ENCODE results near the gene PHACTR3. TPM values are rescaled to one million over a fixed set of nuclear protein-coding genes. Genes with fewer than 3 reads are reported as not detected.

The PHACTR3 gene
- total RNA-seq, 2 donors from 2014 or later: 0.52 TPM; not detected in 1

DNA sequence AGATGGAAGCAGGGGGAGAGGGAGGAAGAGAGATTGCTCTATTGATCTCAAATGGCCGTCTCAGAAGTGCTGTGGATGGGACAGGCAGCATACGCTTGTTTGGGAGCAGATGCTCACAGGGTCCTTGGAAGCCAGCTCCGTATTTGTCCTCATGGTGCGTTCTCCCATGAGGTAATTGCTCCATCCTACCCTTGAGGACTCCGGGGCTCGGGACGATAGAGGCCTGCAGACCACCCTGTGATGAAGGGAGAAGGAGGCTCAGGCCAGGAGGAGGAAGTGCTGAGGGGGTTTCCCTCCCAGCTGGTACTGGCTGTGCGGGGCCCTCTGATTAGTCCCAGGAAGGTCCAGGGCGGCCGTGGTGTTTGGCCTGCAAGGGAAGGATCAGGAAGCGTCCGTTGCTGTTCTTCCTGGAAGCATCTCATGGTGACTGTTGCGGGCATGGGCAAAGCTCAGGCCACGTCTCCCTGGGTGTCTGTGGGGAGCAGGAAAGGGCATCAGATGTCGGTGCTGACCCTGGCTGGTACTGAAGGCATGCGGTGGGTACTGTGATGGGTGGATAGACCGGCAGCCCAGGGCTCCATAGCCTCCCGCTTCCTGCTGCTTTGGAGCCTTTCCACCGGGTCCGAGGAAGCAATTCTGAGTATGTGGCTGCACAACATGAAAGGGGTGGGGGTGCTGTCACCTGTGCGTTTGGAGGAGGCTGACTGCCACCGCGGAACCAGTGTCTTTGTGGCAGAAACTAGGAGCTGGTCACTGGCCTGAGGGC is 170.8 kb downstream of the PHACTR3 start:
- H3K27me3 Mint-ChIP-seq: peaks cover 58% of the 10 kb centered on the region
- no peak overlapping the region for H3K4me3 Mint-ChIP-seq
- peaks cover 4% of the 10 kb centered on the region for H3K4me1 Mint-ChIP-seq
- H3K9me3 ChIP-seq (ENCODE audit: control insufficient read depth, low read length, poor library complexity, severe bottlenecking): no peaks in the 10 kb centered on the region
- H3K27ac Mint-ChIP-seq: no peak overlapping the region
- DNase-seq: no peak
- no peaks in the 10 kb centered on the region for H3K36me3 Mint-ChIP-seq (ENCODE audit: low read depth)
- ATAC-seq: no peak

- ATAC-seq (no peak), DNase-seq (no peak)
- Mint-ChIP-seq H3K27ac (no peak overlapping the region), H3K4me3 (no peak overlapping the region), H3K27me3 (peaks cover 58% of the 10 kb centered on the region), H3K4me1 (peaks cover 4% of the 10 kb centered on the region), H3K36me3 (ENCODE audit: low read depth) (no peaks in the 10 kb centered on the region)
- no peaks in the 10 kb centered on the region for H3K9me3 ChIP-seq (ENCODE audit: control insufficient read depth, low read length, poor library complexity, severe bottlenecking)
Measured at GRCh38 chr20:59775687-59776055, 171.3 kb downstream of the PHACTR3 start.

DNA sequence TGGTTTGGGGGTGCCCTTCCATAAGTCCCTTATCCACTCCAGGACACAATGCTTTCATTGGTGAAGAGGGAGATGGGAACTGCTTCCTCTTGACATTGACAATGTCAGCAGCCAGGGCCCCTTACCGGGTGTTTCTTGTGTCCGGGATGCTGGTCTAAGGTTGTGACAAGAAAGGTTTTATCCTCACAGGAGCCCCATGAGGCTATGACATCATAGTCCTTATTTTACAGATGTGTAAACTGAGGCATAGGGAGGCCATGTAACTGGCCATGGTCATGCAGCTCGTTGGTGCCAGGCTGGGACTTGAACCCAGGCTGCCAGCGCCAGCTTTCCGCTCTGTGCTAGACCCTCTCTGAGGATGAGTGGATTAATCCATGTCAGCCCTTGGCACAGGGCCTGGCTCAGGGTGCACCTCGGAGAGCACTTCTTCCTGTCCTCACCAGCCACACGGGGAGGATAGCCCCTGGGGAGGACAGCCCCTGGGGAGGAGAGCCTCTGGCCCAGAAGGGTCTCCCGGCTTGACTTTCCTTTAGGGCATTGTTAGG is 171.8 kb downstream of the PHACTR3 start:
- Mint-ChIP-seq H3K4me1 (peaks cover 4% of the 10 kb centered on the region), H3K27me3 (peaks cover 58% of the 10 kb centered on the region), H3K27ac (no peak overlapping the region), H3K4me3 (no peak overlapping the region), H3K36me3 (ENCODE audit: low read depth) (no peaks in the 10 kb centered on the region)
- no peak for ATAC-seq
- H3K9me3 ChIP-seq (ENCODE audit: control insufficient read depth, low read length, poor library complexity, severe bottlenecking): no peaks in the 10 kb centered on the region
- DNase-seq: no peak

DNA sequence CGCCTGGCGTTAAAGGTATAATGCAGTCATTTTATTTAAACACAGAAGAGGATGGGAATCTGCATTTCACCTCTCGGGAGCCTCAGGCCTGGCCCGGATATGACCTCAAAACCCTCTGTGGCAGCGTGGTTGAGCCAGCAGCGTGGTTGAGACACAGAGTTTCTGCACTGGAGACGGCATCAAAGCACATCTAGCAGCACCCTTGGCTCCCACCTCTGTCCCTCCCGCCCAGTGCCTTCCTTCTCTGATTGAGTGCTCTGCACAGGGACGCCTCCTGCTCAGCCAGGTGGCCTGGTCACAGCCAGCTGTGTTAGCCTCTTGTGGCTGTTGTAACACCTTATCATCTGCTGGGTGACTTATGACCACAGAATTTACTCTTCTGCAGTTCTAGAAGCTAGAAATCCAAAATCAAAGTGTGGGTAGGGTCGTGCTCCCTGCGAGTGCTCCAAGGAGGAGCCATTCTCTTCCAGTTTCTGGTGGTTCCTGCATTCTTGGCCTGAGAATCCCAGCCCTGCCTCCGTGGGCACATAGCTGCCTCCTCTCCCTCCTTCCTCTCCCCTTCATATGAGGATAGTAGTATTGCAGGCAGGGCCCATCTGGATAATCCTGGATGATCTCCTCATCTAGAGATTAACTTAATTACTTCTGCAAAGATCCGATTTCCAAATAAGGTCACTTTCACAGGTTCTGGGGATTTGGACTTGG is 172.4 kb downstream of the PHACTR3 start:
- no peaks in the 10 kb centered on the region for H3K9me3 ChIP-seq (ENCODE audit: control insufficient read depth, low read length, poor library complexity, severe bottlenecking)
- no peak overlapping the region for H3K4me3 Mint-ChIP-seq
- H3K4me1 Mint-ChIP-seq: peaks cover 4% of the 10 kb centered on the region
- DNase-seq (no peak), ATAC-seq (no peak)
- H3K36me3 Mint-ChIP-seq (ENCODE audit: low read depth): no peaks in the 10 kb centered on the region
- H3K27me3 Mint-ChIP-seq: peaks cover 57% of the 10 kb centered on the region
- no peak overlapping the region for H3K27ac Mint-ChIP-seq

DNA sequence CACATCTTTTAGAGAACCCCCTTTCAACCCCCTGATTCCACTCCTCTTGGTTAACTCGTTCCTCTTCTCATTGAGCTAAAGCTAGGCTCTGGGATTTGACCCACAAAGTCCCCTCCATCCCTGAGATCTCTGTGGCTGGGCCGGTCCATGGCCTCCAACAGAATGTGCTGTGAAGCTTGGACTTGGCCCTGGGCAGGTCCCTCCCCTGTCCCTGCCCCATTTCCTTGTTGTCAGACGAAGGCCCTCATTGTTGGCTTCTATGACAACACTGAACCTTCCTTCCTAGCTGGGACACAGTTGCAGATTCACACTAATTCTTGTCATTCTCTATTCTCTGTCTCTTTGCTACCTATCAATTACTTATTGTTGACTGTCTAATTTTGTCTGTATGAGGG is 173.0 kb downstream of the PHACTR3 start:
- no peak overlapping the region for H3K27ac Mint-ChIP-seq
- no peaks in the 10 kb centered on the region for H3K9me3 ChIP-seq (ENCODE audit: control insufficient read depth, low read length, poor library complexity, severe bottlenecking)
- ATAC-seq: no peak
- no peak overlapping the region for H3K4me3 Mint-ChIP-seq
- peaks cover 51% of the 10 kb centered on the region for H3K27me3 Mint-ChIP-seq
- no peak for DNase-seq
- H3K36me3 Mint-ChIP-seq (ENCODE audit: low read depth): no peaks in the 10 kb centered on the region
- peaks cover 4% of the 10 kb centered on the region for H3K4me1 Mint-ChIP-seq

DNA sequence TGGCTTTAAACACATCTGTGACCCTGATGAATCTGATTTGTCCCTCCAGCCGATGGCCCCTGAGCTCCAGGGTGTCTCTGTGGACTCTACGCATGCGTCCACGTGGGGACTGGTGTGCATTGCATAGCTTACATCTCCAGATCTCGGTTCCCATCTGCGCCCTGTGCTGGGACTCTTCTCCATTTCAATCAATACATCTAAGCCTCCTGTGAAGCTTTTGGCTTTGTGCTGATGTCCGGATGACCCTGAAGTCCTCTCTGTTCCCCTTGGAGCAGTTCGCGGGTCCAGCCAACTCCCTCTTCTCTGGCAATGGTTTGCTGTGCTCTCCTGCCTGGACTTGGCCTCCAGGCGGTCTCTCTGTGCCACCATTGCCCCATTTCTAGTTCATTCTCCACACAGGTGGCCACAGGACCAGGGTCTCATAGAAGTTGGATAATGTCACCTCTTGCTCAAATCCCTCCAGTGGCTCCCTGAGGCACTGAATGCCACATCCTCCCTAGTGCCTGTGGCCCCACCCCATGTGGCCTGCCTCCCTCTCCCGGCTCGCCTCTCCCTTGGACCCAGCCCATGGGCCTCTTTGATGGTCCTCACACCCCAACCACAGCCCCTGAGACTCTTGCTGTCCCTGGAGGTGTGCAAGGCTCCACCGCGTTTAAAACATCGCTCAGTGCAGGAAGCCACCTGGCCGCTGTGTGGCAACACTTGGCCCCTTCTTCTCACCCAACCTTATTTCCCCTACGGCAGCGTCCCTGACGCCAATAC is 173.7 kb downstream of the PHACTR3 start:
- H3K36me3 Mint-ChIP-seq (ENCODE audit: low read depth): no peaks in the 10 kb centered on the region

DNA sequence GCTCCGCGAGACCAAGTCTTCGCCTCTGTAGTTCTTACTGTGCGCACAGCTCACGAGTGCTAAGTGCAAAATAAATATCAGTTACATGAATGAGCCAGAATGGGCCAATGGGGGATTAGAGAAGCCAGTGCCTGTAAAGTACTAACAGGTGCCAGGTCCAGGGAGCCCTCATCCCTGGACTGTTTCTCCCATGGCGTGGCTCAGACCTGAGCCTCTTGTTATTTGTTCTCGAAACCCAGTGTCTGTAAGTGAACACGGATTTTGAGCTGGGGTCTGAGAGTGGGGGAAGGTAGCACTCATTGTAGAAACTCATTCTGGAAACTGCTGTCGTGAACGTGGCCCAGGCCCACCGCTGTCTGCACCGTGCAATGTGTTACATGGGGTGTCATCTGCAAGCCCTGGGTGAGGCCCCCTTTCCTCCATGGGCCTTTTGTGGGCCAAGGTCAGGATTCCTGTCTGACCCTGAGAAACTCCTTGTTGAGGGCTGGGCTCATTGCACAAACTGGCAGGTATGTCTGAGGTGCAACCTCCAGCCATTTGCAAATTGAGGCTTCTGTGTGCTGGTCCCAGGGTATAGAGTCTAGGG is 174.4 kb downstream of the PHACTR3 start:
- H3K27me3 Mint-ChIP-seq: peaks cover 42% of the 10 kb centered on the region
- no peak overlapping the region for H3K4me3 Mint-ChIP-seq

More for the DNA sequence above, 173.7 kb downstream of the PHACTR3 start:
- Mint-ChIP-seq H3K27ac (no peak overlapping the region), H3K4me3 (no peak overlapping the region), H3K27me3 (peaks cover 47% of the 10 kb centered on the region), H3K4me1 (peaks cover 4% of the 10 kb centered on the region)
- DNase-seq (no peak), ATAC-seq (no peak)
- no peaks in the 10 kb centered on the region for H3K9me3 ChIP-seq (ENCODE audit: control insufficient read depth, low read length, poor library complexity, severe bottlenecking)

GRCh38 chr20:59779656-59780380 is 175.5 kb downstream of the PHACTR3 start:
- H3K27ac Mint-ChIP-seq: no peak overlapping the region
- ATAC-seq: no peak
- H3K27me3 Mint-ChIP-seq: peaks cover 32% of the 10 kb centered on the region
- no peaks in the 10 kb centered on the region for H3K9me3 ChIP-seq (ENCODE audit: control insufficient read depth, low read length, poor library complexity, severe bottlenecking)
- H3K36me3 Mint-ChIP-seq (ENCODE audit: low read depth): no peaks in the 10 kb centered on the region
- DNase-seq: no peak
- no peaks in the 10 kb centered on the region for H3K4me1 Mint-ChIP-seq
- no peak overlapping the region for H3K4me3 Mint-ChIP-seq

More for the DNA sequence above, 174.4 kb downstream of the PHACTR3 start:
- H3K9me3 ChIP-seq (ENCODE audit: control insufficient read depth, low read length, poor library complexity, severe bottlenecking): no peaks in the 10 kb centered on the region
- H3K4me1 Mint-ChIP-seq: peaks cover 4% of the 10 kb centered on the region
- H3K36me3 Mint-ChIP-seq (ENCODE audit: low read depth): no peaks in the 10 kb centered on the region
- DNase-seq: no peak
- no peak for ATAC-seq
- no peak overlapping the region for H3K27ac Mint-ChIP-seq

- H3K4me3 Mint-ChIP-seq: no peak overlapping the region
- H3K4me1 Mint-ChIP-seq: no peaks in the 10 kb centered on the region
- ATAC-seq: no peak
- no peaks in the 10 kb centered on the region for H3K9me3 ChIP-seq (ENCODE audit: control insufficient read depth, low read length, poor library complexity, severe bottlenecking)
- no peak overlapping the region for H3K27ac Mint-ChIP-seq
- H3K27me3 Mint-ChIP-seq: peaks cover 28% of the 10 kb centered on the region
- H3K36me3 Mint-ChIP-seq (ENCODE audit: low read depth): no peaks in the 10 kb centered on the region
- DNase-seq: no peak
Measured at GRCh38 chr20:59780494-59781185, 176.3 kb downstream of the PHACTR3 start.

- Mint-ChIP-seq H3K27ac (no peak overlapping the region), H3K27me3 (peaks cover 28% of the 10 kb centered on the region), H3K4me3 (no peak overlapping the region), H3K4me1 (no peaks in the 10 kb centered on the region), H3K36me3 (ENCODE audit: low read depth) (no peaks in the 10 kb centered on the region)
- H3K9me3 ChIP-seq (ENCODE audit: control insufficient read depth, low read length, poor library complexity, severe bottlenecking): no peaks in the 10 kb centered on the region
- DNase-seq (no peak), ATAC-seq (no peak)
Measured at GRCh38 chr20:59781226-59781625, 176.9 kb downstream of the PHACTR3 start.

DNA sequence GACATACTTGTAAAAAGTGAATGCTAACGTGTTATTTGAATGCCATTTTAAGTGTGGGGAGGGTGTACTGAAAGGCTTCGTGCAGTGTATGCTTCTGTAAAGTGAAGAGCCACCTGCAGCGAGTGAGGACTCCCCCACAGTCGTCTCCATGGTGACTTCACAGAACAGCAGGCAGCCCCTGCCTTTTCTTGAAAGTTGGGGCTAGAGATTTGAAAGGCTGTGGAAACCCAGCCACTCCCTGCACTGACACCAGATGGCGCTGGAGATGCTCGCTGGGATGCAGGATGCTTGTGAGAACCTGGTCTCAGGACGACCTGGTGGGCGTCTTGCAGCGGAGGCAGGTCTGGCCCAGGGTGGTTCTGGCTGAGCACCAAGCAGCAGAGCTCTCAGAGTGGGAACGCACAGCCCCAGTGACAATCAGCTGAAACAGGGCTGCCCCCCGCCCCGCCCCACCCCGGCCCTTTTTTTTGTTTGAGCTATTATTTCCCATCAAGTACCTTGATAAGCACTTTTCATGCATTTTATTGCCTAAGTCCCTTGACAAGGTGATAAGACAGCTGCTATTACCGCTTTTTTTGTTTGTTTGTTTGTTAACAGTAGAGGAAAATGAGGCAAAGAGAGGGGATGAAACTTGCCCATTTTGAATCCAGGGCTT is 178.8 kb downstream of the PHACTR3 start:
- no peaks in the 10 kb centered on the region for H3K9me3 ChIP-seq (ENCODE audit: control insufficient read depth, low read length, poor library complexity, severe bottlenecking)
- H3K27me3 Mint-ChIP-seq: peaks cover 27% of the 10 kb centered on the region
- DNase-seq (no peak), ATAC-seq (no peak)
- no peaks in the 10 kb centered on the region for H3K4me1 Mint-ChIP-seq
- no peak overlapping the region for H3K4me3 Mint-ChIP-seq
- H3K36me3 Mint-ChIP-seq (ENCODE audit: low read depth): no peaks in the 10 kb centered on the region
- no peak overlapping the region for H3K27ac Mint-ChIP-seq

- no peaks in the 10 kb centered on the region for H3K9me3 ChIP-seq (ENCODE audit: control insufficient read depth, low read length, poor library complexity, severe bottlenecking)
- ATAC-seq (no peak), DNase-seq (no peak)
- no peak overlapping the region for H3K27ac Mint-ChIP-seq
- H3K27me3 Mint-ChIP-seq: peaks cover 27% of the 10 kb centered on the region
- no peaks in the 10 kb centered on the region for H3K4me1 Mint-ChIP-seq
- H3K36me3 Mint-ChIP-seq (ENCODE audit: low read depth): no peaks in the 10 kb centered on the region
- no peak overlapping the region for H3K4me3 Mint-ChIP-seq
Measured at GRCh38 chr20:59783641-59784010, 179.3 kb downstream of the PHACTR3 start.

All from T-helper 17 cell (primary cell).